GM10248 (cell line): ENCODE measurements around the gene GCNT2.

Experiments
- CTCF ChIA-PET: fragments of 300-600 bp; sonication (Branson Sonifier 250); formaldehyde crosslinking; extraction: SDS; loops from one replicate; lab custom pipeline; 2021; ENCODE audit warnings: antibody characterized with exemption; lab: Yijun Ruan, JAX
- POLR2A ChIA-PET: fragments of 350-650 bp; sonication (Branson Sonifier 250); formaldehyde crosslinking; extraction: SDS; loops from one replicate; lab custom pipeline; 2020; ENCODE audit warnings: antibody characterized with exemption; lab: Yijun Ruan, JAX
- DNase-seq: peaks from one replicate; pipeline ENCODE4 v3.0.0; 2012; ENCODE audit errors: extremely low spot score
- CTCF ChIP-seq: IDR thresholded peaks from 2 replicates; pipeline ENCODE4 v1.5.1; 2012; ENCODE audit warnings: mild to moderate bottlenecking, low read depth; ENCODE audit errors: extremely low read depth, missing control alignments, control extremely low read depth

The GCNT2 gene

GRCh38 chr6:10558565-10558964, 37.4 kb downstream of the GCNT2 start:
- ChIA-PET CTCF (interaction anchor here (1.2 to 1.9 kb wide), 2 partner anchors 9 to 13 kb away, joined by 4 to 5 read pairs; no protein-coding TSS in a partner anchor), POLR2A (no interaction called here)
- no peak for TF ChIP-seq CTCF

GRCh38 chr6:10559522-10560152, 38.5 kb downstream of the GCNT2 start:
- CTCF ChIA-PET = interaction anchor here (1.4 kb wide), 1 partner anchor 10 kb away, joined by 3 read pairs; no protein-coding TSS in a partner anchor
- DNase-seq = no peak
- no peak for TF ChIP-seq CTCF
- POLR2A ChIA-PET = no interaction called here

More at GRCh38 chr6:10558565-10558964, 37.4 kb downstream of the GCNT2 start:
- no peak for DNase-seq

- ChIA-PET CTCF (interaction anchor here (1.3 to 1.8 kb wide), 2 partner anchors 14 to 17 kb away, joined by 3 to 5 read pairs; no protein-coding TSS in a partner anchor), POLR2A (no interaction called here)
- no peak for DNase-seq
- TF ChIP-seq CTCF = no peak
These were observed 40.6 kb downstream of the GCNT2 start for GRCh38 chr6:10561611-10562199.

- TF ChIP-seq CTCF = no peak
- CTCF ChIA-PET = interaction anchor here (0.7 to 1.4 kb wide), 3 partner anchors 9 to 236 kb away, joined by 3 read pairs; no protein-coding TSS in a partner anchor
- DNase-seq = no peak
- POLR2A ChIA-PET = no interaction called here
These were observed 44.0 kb downstream of the GCNT2 start for GRCh38 chr6:10564975-10565673.

- CTCF ChIA-PET = interaction anchor here (0.8 to 1.4 kb wide), 3 partner anchors 8 to 235 kb away, joined by 3 read pairs; no protein-coding TSS in a partner anchor
- TF ChIP-seq CTCF = no peak
- POLR2A ChIA-PET = no interaction called here
- DNase-seq = no peak
These were observed 44.8 kb downstream of the GCNT2 start for GRCh38 chr6:10565913-10566312.
